SK-N-SH (cell line): Measurements from ENCODE around the gene PCDHA9. TPM values are rescaled to one million over a fixed set of nuclear protein-coding genes. Genes with fewer than 3 reads are reported as not detected.
"Not testable (repeated sequence)": the region's sequence is repeated elsewhere in the genome, so short reads cannot be mapped to it uniquely, and the experiment has no call there.

Experiments used
- CTCF ChIA-PET: fragments of 300-600, 350-600 bp; formaldehyde crosslinking; extraction: SDS; loops from one replicate; lab custom pipeline; 2021; lab: Yijun Ruan, JAX
- POLR2A ChIA-PET: fragments of 350-600 bp; sonication (Branson Sonifier 250); formaldehyde crosslinking; extraction: SDS; loops from one replicate; lab custom pipeline; 2020; ENCODE audit warnings: antibody characterized with exemption, inconsistent platforms; lab: Yijun Ruan, JAX
- DNase-seq: peaks from one replicate; pipeline ENCODE4 v3.0.0; 2012
- H2AFZ ChIP-seq: fragments of 200-600 bp; sonication (generic); 2 replicates; pipeline ENCODE4 v1.8.1; 2016; ENCODE audit warnings: antibody characterized with exemption, mild to moderate bottlenecking, low read depth
- H3F3A ChIP-seq: fragments of 200-600 bp; sonication (generic); replicated peaks from 2 replicates; pipeline ENCODE3; 2016; ENCODE audit warnings: antibody characterized with exemption, mild to moderate bottlenecking; ENCODE audit not compliant: insufficient read depth
- H3K27ac ChIP-seq, 2 experiments: fragments of 200-500 bp in 1 of 2; fragments of 200-600 bp in 1 of 2; sonication (Bioruptor generic) in 1 of 2; sonication (generic), shearing (Covaris generic) in 1 of 2; 2 replicates each; pipeline versions ENCODE4 v1.5.1 to v1.6.1; 2014 to 2016; ENCODE audit warnings: low read depth in 2 of 2, inconsistent platforms in 1 of 2, low read length in 1 of 2, mild to moderate bottlenecking in 1 of 2, mixed read lengths in 1 of 2
- H3K27me3 ChIP-seq: fragments of 200-600 bp; sonication (generic), shearing (Covaris generic); 2 replicates; pipeline ENCODE4 v1.6.1; 2016; ENCODE audit warnings: mixed run types; ENCODE audit not compliant: insufficient read depth
- H3K36me3 ChIP-seq, 2 experiments: fragments of 200-500 bp in 1 of 2; fragments of 200-600 bp in 1 of 2; sonication (Bioruptor generic) in 1 of 2; sonication (generic) in 1 of 2; replicated peaks in 1 of 2; 2 replicates each; pipeline versions ENCODE3 to v1.5.1; 2014 to 2016; ENCODE audit warnings: low read length in 1 of 2, mild to moderate bottlenecking in 1 of 2; ENCODE audit not compliant: insufficient read depth in 2 of 2, control insufficient read depth in 1 of 2
- H3K4me1 ChIP-seq, 2 experiments: fragments of 200-500 bp in 1 of 2; fragments of 200-600 bp in 1 of 2; sonication (Bioruptor generic) in 1 of 2; sonication (generic), shearing (Covaris generic) in 1 of 2; 2 replicates each; pipeline versions ENCODE4 v1.5.1 to v1.6.1; 2014 to 2016; ENCODE audit warnings: low read depth in 1 of 2, low read length in 1 of 2, mixed run types in 1 of 2; ENCODE audit not compliant: insufficient read depth in 2 of 2, control insufficient read depth in 1 of 2
- H3K4me2 ChIP-seq: fragments of 200-600 bp; sonication (generic), shearing (Covaris generic); 2 replicates; pipeline ENCODE4 v1.6.1; 2017; ENCODE audit warnings: mixed run types
- H3K4me3 ChIP-seq, 2 experiments: fragments of 200-500 bp in 1 of 2; fragments of 200-600 bp in 1 of 2; sonication (Bioruptor generic) in 1 of 2; sonication (generic), shearing (Covaris generic) in 1 of 2; 2 replicates each; pipeline versions ENCODE4 v1.5.1 to v1.8.1; 2014 to 2016; ENCODE audit warnings: low read depth in 2 of 2, inconsistent platforms in 1 of 2, low read length in 1 of 2, mild to moderate bottlenecking in 1 of 2, mixed read lengths in 1 of 2, moderate library complexity in 1 of 2
- H3K79me2 ChIP-seq: fragments of 200-600 bp; sonication (generic); 2 replicates; pipeline ENCODE4 v1.8.1; 2017; ENCODE audit warnings: mild to moderate bottlenecking; ENCODE audit not compliant: insufficient read depth
- H3K9ac ChIP-seq: fragments of 200-600 bp; sonication (generic); 2 replicates; pipeline ENCODE4 v1.6.1; 2017; ENCODE audit warnings: mixed run types
- H3K9me2 ChIP-seq: fragments of 200-600 bp; sonication (generic); 2 replicates; pipeline ENCODE4 v1.6.1; 2017; ENCODE audit warnings: mixed run types
- H3K9me3 ChIP-seq: fragments of 200-600 bp; sonication (generic); 2 replicates; pipeline ENCODE4 v1.6.1; 2017; ENCODE audit warnings: mixed run types, mild to moderate bottlenecking, moderate library complexity
- H4K20me1 ChIP-seq: fragments of 200-600 bp; sonication (generic); 2 replicates; pipeline ENCODE4 v1.6.1; 2017; ENCODE audit warnings: mild to moderate bottlenecking, mixed run types; ENCODE audit not compliant: insufficient read depth
- RAD21 ChIP-seq: IDR thresholded peaks from 2 replicates; pipeline ENCODE4 v1.6.1; 2012; ENCODE audit warnings: mild to moderate bottlenecking, low read length
- SMC3 ChIP-seq: IDR thresholded peaks from 2 replicates; pipeline ENCODE4 v1.6.1; 2012; ENCODE audit warnings: low read depth, low read length, improper control_type of control experiment
- USF2 ChIP-seq: fragments of 150-350 bp; IDR thresholded peaks from 2 replicates; pipeline ENCODE4 v1.6.1; 2017; ENCODE audit warnings: antibody characterized with exemption, low read length, low read depth, borderline replicate concordance
- WGBS: methylation state at CpG from one replicate; pipeline ENCODE4 v1.1.6; 2017; ENCODE audit warnings: low lambda C conversion rate; 5-methylcytosine and 5-hydroxymethylcytosine counted together
- polyA plus RNA-seq, 3 experiments: library from polyadenylated mRNA; depleted of rRNA; stranded (reverse); fragments of >200 nt; gene quantifications; 2 replicates each; pipeline ENCODE4 v1.2.3, GENCODE V29; 2012
- TF ChIP-seq, protein P1 (sequence below): fragments of 200-600 bp; sonication (generic); IDR thresholded peaks from 2 replicates; pipeline ENCODE4 v1.6.1; 2017; ENCODE audit warnings: antibody characterized with exemption, mild to moderate bottlenecking, moderate library complexity

Gene PCDHA9
- polyA plus RNA-seq, 1 of the 3 experiments (the other 2 are of a cell fraction), result 0.02 TPM

DNA sequence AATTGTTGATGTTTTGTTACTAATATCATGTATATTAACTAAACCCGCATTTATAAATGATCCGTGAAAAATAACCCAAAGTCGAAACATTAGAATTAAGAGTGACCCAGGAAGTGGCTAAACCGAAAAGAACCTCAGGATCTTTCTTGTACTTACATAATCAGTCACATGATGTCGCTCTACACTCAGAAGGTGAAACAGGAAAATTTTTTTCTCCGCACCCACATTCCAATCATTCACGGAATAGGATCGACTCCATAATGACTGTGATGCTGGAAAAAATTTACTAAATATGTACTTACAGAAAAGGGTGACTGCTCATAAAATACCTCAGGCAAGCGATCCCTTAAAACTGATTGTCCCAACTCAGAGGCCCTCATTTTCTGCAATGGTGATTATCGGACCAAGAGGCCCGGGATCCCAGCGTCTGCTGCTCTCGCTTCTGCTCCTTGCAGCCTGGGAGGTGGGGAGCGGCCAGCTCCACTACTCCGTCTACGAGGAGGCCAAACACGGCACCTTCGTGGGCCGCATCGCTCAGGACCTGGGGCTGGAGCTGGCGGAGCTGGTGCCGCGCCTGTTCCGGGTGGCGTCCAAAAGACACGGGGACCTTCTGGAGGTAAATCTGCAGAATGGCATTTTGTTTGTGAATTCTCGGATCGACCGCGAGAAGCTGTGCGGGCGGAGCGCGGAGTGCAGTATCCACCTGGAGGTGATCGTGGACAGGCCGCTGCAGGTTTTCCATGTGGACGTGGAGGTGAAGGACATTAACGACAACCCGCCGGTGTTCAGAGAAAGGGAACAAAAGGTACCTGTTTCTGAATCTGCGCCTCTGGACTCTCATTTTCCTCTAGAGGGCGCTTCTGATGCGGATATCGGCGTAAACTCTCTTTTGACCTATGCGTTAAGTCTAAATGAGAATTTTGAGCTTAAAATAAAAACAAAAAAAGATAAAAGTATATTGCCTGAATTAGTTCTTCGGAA is 27.2 kb downstream of the PCDHA9 start, which contains the start of gene PCDHA12:
PCDHA12 (plus strand) TSS at position 224 of the 981 bp plus-strand sequence; CDS start at position 389, 165 bp downstream.
- Histone ChIP-seq H3K36me3 (no peaks in the 10 kb centered on the region), H3K9me3 (no peaks in the 10 kb centered on the region), H3K4me2 (peak within 1 kb of the TSS; percentile 24; the same call in 1 of the 2 replicates), H3K4me3 (peak within 1 kb of the TSS; percentile 56 to 64), H2AFZ (peak within 1 kb of the TSS; percentile 78), H3K9me2 (no peaks in the 10 kb centered on the region), H3K27ac (peak within 1 kb of the TSS in 1 of 2 experiments; percentile 50; a peak in 2 of 4 replicates), H3F3A (no peaks in the 10 kb centered on the region), H3K4me1 (no peaks in the 10 kb centered on the region; a peak in 2 of 4 replicates), H4K20me1 (no peaks in the 10 kb centered on the region), H3K27me3 (no peaks in the 10 kb centered on the region), H3K79me2 (no peaks in the 10 kb centered on the region), H3K9ac (peak within 1 kb of the TSS; percentile 44; the same call in 1 of the 2 replicates)
- WGBS, result 51% methylated on average over 27 of the region's 47 CpGs
- POLR2A ChIA-PET, result interaction anchor here (1.2 to 2.1 kb wide), 2 partner anchors 91 to 165 kb away, joined by 6 to 15 read pairs; partner anchors contain the start of gene PCDHAC2
- peak; percentile 70 for DNase-seq
- CTCF ChIA-PET, result interaction anchor here (0.6 to 6.0 kb wide), 53 partner anchors 9 to 514 kb away, joined by 3 to 89 read pairs (median 4); partner anchors contain the start of genes PCDHA1, PCDHA8, PCDHAC1 and PCDHAC2
- TF ChIP-seq RAD21, result peak; percentile 84
- TF ChIP-seq USF2, result no peak
- peak; percentile 54 for TF ChIP-seq SMC3
- TF ChIP-seq, protein P1, sequence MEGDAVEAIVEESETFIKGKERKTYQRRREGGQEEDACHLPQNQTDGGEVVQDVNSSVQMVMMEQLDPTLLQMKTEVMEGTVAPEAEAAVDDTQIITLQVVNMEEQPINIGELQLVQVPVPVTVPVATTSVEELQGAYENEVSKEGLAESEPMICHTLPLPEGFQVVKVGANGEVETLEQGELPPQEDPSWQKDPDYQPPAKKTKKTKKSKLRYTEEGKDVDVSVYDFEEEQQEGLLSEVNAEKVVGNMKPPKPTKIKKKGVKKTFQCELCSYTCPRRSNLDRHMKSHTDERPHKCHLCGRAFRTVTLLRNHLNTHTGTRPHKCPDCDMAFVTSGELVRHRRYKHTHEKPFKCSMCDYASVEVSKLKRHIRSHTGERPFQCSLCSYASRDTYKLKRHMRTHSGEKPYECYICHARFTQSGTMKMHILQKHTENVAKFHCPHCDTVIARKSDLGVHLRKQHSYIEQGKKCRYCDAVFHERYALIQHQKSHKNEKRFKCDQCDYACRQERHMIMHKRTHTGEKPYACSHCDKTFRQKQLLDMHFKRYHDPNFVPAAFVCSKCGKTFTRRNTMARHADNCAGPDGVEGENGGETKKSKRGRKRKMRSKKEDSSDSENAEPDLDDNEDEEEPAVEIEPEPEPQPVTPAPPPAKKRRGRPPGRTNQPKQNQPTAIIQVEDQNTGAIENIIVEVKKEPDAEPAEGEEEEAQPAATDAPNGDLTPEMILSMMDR, result peak; percentile 62

GRCh38 chr5:140876541-140877261 is 28.5 kb downstream of the PCDHA9 start:
- H3K9me2 ChIP-seq, POLR2A ChIA-PET, H3K27me3 ChIP-seq, H3K9ac ChIP-seq, H3K4me3 ChIP-seq, H3K36me3 ChIP-seq, H3K4me1 ChIP-seq, H3K9me3 ChIP-seq, DNase-seq, H3K27ac ChIP-seq, H4K20me1 ChIP-seq, H3K79me2 ChIP-seq, H3F3A ChIP-seq, H2AFZ ChIP-seq, H3K4me2 ChIP-seq: not testable (repeated sequence)
- CTCF ChIA-PET, result interaction anchor here (0.8 to 6.0 kb wide), 17 partner anchors 8 to 191 kb away, joined by 3 to 89 read pairs (median 6); partner anchors contain the start of genes PCDHA8, PCDHAC1 and PCDHAC2
- WGBS, result 91% methylated on average over 80 of the region's 80 CpGs
